ENCODE results near the gene CFD.
"Not testable (repeated sequence)": the region's sequence is repeated elsewhere in the genome, so short reads cannot be mapped to it uniquely, and the experiment has no call there.

The CFD gene

DNA sequence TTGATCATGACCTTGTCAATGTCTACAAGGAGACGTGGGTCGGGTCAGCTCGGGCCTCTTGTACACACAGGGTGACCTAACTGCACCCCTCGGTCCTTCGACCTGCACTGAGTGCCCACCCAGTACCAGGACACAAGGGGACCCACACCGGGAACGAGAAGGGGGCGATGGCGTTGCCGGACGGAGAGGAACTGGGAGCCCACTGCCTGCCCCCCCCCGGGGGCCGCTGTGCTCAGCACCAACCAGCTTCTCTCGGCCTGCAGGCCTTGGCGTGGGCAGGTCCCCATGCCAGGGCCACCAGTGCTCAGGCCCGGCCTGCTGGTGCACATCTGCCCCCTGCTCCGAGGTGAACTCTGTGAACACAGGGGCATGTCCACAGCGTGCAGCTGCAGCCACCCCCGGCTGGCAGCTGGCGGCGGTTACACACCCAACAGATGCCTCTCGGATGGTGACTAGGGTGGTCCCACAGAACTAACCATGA lies 14.1 kb downstream of the CFD start:
- no peak for DNase-seq

GRCh38 chr19:875265-875879 lies 15.9 kb downstream of the CFD start:
- DNase-seq, result no peak

DNA sequence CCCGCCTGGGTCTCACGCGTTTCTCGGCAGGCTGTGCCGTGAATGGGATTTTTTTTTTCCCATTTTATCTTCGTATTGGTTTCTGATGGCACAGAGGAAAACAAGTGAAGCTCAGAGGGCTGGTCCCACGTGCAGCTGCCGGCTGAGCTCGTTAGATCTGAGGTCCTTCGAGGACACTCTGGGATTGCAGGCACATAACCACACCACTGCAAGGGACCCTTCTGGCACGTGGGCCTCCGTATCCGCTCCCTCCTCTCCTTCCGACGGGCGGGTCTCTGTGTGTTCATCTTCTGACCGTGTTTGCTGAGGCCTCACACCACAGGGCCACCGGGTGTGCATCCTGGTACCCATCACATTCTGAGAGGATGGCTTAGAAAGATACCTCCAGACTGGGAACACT lies 16.6 kb downstream of the CFD start:
- no peak for DNase-seq

- DNase-seq, result no peak
Measured at GRCh38 chr19:876780-877314, 17.4 kb downstream of the CFD start.

GRCh38 chr19:877992-878660 lies 18.7 kb downstream of the CFD start:
- DNase-seq, result not testable (repeated sequence)

DNA sequence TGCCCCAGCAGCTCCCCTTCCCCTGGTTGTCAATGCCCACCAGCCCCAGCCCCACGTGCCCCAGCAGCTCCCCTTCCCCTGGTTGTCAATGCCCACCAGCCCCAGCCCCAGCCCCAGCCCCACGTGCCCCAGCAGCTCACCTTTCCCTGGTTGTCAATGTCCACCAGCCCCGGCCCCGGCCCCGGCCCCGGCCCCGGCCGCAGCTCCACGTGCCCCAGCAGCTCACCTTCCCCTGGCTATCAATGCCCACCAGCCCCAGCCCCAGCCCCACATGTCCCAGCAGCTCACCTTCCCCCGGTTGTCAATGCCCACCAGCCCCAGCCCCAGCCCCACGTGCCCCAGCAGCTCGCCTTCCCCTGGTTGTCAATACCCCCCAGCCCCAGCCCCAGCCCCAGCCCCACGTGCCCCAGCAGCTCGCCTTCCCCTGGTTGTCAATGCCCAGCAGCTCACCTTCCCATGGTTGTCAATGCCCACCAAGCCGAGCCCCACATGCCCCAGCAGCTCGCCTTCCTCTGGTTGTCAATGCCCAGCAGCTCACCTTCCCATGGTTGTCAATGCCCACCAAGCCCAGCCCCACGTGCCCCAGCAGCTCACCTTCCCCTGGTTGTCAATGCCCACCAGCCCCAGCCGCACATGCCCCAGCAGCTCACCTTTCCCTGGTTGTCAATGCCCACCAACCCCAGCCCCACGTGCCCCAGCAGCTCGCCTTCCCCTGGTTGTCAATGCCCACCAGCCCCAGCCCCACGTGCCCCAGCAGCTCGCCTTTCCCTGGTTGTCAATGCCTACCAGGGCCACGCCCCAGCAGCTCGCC lies 19.5 kb downstream of the CFD start:
- not testable (repeated sequence) for DNase-seq

DNA sequence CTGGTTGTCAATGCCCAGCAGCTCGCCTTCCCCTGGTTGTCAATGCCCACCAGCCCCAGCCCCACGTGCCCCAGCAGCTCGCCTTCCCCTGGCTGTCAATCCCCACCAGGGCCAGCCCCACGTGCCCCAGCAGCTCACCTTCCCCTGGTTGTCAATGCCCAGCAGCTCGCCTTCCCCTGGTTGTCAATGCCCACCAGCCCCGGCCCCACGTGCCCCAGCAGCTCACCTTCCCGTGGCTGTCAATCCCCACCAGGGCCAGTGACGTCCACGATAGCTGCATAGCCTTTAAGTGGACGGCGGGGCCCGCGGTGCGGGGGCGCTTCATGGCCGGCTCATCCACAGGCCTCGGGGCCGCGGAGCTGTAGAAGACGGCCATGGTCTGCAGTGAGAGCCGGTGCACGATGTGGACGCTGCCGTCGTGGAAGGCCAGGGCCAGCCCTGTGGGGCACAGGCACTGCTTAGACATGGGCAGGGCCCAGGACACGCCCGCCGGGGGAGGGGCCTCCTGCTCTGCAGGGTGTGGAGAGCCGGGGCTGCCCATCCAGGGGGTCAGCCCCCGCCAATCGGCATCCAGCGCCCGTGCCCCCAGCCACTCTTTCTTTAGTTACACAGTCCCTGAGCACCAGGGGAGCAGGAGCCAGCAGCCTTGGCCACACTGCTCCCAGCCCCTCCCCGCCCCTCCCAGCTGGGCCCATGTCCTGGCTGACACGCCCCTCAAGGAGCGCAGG lies 20.4 kb downstream of the CFD start:
- no peak for DNase-seq

DNA sequence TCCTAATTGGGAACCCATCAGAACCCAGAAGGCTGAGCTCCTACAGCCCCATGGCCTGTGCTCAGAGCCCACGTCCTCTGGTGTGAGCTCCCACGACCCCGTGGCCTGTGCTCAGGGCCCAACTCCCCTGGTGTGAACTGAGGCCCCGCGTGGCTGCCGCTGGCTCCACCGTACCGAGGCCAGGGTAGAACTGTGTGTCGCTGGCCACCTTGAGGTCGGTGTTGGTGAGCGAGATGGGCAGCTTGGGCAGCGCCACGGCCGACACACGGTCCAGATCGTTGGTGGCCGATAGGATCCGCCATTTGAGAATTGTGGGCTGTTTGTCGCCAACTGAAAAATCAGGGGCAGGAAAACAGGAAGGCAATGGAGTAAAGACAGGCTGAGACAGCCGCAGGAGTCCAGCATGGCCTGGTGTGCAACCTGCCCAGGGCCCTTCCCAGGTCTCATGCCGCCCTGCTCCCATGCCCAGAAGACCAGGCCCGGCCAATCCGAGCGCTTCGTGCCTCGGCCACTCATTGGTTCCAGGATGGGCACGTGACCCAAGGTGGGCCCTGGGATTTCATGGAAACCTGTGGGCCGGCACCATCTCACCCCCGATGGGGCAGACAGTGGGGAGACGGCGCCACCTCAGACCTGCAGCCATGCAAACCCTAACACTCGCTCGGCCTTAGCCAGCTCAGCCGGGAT lies 22.1 kb downstream of the CFD start:
- no peak for DNase-seq

DNA sequence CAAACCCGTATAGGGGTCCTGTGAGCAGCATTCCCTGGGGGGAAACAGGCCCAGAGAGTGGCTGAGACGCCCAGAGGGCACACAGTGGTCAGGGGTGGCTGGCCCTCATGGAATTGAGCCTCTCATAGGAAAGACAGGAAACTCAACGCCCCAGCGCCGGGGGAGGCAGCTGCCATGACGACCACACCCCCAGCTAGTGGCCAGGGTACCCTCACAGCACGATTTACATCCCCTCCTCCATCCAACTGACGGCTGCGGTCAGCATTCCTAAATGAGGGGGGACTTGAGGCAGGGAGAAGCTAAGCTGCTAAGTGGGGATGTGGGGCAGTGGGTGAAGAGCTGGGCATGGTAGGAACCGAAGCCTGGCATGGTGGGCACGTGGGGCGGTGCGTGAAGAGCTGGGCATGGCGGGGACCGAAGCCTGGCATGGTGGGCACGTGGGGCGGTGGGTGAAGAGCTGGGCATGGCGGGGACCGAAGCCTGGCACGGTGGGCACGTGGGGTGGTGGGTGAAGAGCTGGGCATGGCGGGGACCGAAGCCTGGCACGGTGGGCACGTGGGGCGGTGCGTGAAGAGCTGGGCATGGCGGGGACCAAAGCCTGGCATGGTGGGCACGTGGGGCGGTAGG lies 23.5 kb downstream of the CFD start:
- no peak for DNase-seq

DNA sequence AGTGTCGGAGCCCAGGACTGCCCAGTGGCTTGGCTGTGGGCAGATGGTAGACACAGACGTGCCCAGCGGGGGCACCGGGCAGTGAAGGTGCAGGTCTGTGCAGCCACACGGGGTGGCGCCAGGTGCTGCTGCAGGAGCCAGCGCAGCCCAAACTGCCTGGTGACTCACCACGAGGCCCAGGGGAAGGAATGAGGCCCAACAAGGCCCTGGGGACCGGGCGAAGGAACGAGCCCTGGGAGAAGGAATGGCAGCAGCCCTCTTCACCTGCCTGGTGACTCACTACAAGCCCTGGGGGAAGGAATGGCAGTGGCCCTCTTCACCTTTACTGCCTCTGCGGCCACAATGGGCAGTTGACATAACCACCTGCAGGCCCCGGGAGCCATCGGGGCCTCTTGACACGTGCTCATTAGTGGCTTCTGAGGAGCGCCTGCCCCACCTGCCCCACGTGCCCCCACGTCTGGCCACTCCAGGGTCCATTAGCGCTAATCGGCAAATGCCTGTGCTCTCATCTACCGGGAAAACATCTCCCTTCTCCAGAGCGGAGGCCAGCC lies 24.3 kb downstream of the CFD start:
- DNase-seq, result peak; percentile 54

DNA sequence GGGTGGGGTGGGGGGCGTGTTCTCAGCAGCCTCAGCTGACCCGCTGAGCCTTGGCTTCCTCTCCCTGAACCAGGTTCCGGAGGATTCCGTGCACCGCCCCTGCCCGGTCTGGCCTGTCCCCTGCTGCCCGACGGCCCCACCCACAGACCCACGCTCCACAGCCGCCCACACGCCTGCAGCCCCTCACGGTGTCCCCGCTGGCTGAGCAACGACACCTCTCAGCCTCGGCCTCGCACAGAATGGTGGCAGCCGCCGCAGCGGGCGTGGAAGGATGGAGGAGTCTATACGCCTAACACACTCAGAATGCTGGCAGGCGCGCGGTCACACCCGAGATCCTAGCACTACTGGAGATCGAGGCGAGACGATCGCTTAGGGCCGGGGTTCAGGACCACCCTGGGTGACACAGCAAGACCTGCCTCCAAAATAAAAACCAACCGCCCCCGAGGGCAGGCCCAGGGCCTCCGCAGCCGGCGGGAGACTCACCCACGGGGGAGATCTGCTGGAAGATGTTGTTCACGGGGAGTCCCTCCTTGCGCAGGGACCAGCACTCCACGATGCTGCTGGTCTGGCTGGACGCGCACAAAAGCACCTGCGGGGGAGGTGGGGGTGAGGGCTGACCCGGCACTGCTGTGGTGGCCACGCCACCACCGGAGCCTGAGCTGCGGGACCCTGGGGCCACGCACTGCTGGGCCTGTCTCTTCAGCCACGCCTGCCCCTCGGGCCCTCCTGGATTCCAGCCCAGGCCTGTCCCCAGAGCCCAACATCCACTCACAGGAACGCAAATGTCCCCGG lies 25.2 kb downstream of the CFD start:
- no peak for DNase-seq

DNA sequence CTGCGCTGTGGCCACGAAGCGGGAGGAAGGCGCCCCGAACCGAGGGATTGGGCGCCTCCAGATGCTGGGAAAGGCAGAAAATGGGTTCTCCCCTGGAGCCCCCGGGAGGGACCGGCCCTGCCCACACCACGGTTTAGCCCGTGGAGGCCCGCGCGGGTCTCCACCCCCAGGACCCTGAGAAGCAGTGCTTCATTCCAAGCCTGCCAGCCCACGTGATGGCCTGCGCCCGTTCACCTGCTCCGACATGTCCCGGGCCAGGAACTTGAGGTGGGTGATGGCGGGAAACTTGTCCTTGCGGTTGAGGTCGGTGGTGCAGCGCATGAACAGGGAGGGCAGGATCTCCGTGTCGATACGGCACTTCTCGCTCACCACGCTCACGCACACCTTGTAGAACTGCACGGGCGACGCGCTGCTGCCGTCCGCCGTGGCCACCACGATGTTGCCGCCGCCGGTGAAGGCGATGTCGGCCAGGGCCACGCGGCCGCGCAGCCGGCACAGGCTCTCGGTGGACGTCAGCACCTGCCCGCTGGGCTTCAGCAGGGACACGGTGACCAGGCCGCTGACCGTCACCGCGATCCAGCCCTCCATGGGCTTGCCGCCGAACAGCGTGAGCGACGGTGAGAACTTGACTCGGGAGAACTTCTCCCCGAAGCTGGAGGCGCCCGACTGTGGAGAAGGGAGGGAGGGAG lies 26.2 kb downstream of the CFD start:
- DNase-seq, result no peak

DNA sequence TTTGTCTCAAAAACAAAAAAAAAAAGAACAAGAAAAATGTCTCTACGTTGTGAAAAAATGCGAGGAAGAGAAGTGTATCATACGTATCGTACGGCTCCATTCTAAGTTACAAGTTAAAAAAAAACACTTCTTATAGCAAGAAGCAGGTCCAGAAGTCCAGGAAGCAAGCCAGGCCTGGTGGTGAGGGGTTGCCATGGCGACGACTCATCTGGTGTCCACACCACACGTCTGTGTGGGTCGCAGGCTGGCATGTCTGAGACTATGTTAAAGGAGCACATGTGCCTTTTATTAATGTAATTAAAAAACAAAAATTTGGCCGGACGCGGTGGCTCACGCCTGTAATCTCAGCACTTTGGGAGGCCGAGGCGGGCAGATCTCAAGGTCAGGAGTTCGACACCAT lies 27.6 kb downstream of the CFD start:
- DNase-seq, result no peak

DNA sequence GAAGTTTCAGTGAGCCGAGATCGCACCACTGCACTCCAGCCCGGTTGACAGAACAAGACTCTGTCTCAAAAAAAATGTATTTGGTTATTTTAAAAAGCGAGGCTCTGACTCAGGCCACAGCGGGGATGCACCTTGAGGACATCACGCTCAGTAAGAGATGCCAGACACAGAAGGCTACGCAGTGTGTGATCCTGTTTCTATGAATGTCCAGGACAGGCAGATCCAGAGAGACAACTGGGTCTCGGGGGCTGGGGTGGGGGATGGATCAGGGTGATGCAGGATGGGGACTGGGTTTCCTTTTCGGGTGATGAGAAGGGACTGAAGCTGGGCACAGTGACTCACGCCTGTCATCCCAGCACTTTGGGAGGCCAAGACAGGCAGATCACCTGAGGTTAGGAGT lies 28.1 kb downstream of the CFD start:
- DNase-seq, result no peak

DNA sequence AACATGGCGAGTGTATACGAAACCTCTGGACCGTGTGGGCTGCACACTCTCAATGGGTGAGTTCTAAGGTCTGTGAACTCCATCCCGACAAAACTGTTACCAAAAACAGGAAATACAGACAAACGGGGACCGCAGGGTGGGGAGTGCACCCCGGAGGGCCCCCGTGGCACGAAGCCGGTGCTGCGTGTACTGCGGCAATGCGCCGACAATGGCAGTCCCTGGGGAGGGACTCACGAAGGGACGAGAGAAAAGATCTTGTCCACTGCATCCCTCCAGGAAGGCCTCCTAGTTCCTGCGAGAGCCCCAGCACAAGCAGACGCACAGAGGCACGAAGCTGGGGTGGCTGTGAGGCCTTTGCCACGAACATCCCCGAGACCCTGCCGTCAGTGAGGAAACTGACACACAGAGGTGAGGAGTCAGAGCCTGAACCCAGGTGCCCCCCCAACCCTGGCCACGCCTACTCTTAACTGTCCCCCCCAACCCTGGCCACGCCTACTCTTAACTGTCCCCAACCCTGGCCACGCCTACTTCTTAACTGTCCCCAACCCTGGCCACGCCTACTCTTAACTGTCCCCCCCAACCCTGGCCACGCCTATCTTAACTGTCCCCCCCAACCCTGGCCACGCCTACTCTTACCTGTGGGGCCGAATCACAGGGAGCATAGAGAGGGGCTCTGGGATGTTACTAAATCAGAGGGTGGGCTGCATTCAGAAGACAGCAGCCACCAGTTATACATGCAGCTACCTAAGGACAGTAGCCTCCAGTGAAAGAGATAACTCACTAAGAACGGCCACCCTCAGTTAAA lies 29.3 kb downstream of the CFD start:
- no peak for DNase-seq

DNA sequence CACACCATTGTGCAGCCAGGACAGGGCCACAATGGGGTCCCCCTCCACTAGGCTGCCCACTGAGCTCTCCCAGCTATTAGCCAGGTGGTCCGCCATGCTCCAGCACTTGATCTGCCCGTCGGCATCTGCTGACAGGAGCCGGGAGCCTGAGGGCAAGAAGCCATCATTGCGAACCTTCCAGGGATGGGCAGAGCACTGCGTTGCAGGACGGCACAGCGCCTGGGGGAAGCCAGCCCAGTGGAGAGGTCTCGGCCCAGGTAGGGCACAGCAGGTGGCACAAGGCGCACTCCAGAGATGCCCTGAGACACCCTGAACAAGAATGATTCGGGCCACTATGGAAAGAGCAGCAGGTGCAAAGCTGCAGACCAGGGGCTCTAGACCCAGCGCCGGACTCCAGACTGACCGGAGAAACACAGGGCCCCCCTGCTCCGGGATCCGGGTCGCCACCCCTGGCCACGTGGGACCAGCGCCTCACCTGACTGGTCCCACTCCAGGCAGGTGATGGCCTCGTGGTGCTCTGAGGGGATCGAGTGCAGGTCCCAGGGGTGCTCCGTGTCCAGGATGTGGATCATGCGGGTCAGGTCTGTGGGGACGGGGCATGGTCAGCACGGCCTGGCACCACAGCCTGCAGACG lies 30.3 kb downstream of the CFD start:
- DNase-seq, result no peak

- DNase-seq, result no peak
Measured at GRCh38 chr19:890831-891230, 31.4 kb downstream of the CFD start.

- DNase-seq, result not testable (repeated sequence)
Measured at GRCh38 chr19:891421-892200, 32.1 kb downstream of the CFD start.

Data from NCI-H1436 (cell line).